Stimulated activated CD8-positive, alpha-beta memory T cell treated with anti-CD3 and anti-CD28 coated beads, Interleukin-12 subunit alpha, Interleukin-12 subunit beta, amount 100 ng/mL, for 4 hours (primary cell): Measurements from ENCODE around the gene MAGI1.
"Not testable (repeated sequence)": the region's sequence is repeated elsewhere in the genome, so short reads cannot be mapped to it uniquely, and the experiment has no call there.

Source experiments
- DNase-seq: peaks from one replicate; pipeline ENCODE4 v3.0.0-alpha.2; 2020; ENCODE audit warnings: low read depth

Gene MAGI1

GRCh38 chr3:65619451-65619881 lies 419.3 kb downstream of the MAGI1 start:
- DNase-seq: no peak

GRCh38 chr3:65618599-65618998 lies 420.1 kb downstream of the MAGI1 start:
- DNase-seq: no peak

GRCh38 chr3:65617787-65618186 lies 420.9 kb downstream of the MAGI1 start:
- no peak for DNase-seq

GRCh38 chr3:65617209-65617608 lies 421.5 kb downstream of the MAGI1 start:
- DNase-seq: no peak

GRCh38 chr3:65616563-65616962 lies 422.2 kb downstream of the MAGI1 start:
- no peak for DNase-seq

GRCh38 chr3:65615329-65615728 lies 423.4 kb downstream of the MAGI1 start:
- no peak for DNase-seq

GRCh38 chr3:65614585-65614984 lies 424.1 kb downstream of the MAGI1 start:
- DNase-seq: no peak

GRCh38 chr3:65607965-65608460 lies 430.7 kb downstream of the MAGI1 start:
- not testable (repeated sequence) for DNase-seq

- no peak for DNase-seq
Observed at GRCh38 chr3:65607101-65607500, 431.6 kb downstream of the MAGI1 start.

GRCh38 chr3:65605876-65606432 lies 432.8 kb downstream of the MAGI1 start:
- DNase-seq: no peak

- DNase-seq: no peak
Observed at GRCh38 chr3:65604863-65605526, 433.7 kb downstream of the MAGI1 start.

GRCh38 chr3:65603631-65604030 lies 435.1 kb downstream of the MAGI1 start:
- DNase-seq: no peak

GRCh38 chr3:65600888-65601287 lies 437.8 kb downstream of the MAGI1 start:
- no peak for DNase-seq

- DNase-seq: no peak
Observed at GRCh38 chr3:65597952-65598413, 440.7 kb downstream of the MAGI1 start.

GRCh38 chr3:65597226-65597951 lies 441.3 kb downstream of the MAGI1 start:
- no peak for DNase-seq

GRCh38 chr3:65596571-65597225 lies 442.0 kb downstream of the MAGI1 start:
- DNase-seq: no peak

- DNase-seq: no peak
Observed at GRCh38 chr3:65596029-65596300, 442.8 kb downstream of the MAGI1 start.

- no peak for DNase-seq
Observed at GRCh38 chr3:65595222-65596028, 443.3 kb downstream of the MAGI1 start.

- no peak for DNase-seq
Observed at GRCh38 chr3:65593780-65594752, 444.7 kb downstream of the MAGI1 start.

GRCh38 chr3:65591313-65591712 lies 447.4 kb downstream of the MAGI1 start:
- no peak for DNase-seq

- DNase-seq: no peak
Observed at GRCh38 chr3:65588884-65589283, 449.8 kb downstream of the MAGI1 start.
